ENCODE results near the gene ARHGEF10L. TPM values are rescaled to one million over a fixed set of nuclear protein-coding genes. Genes with fewer than 3 reads are reported as not detected.
"Not testable (repeated sequence)": the region's sequence is repeated elsewhere in the genome, so short reads cannot be mapped to it uniquely, and the experiment has no call there.

ARHGEF10L gene
- total RNA-seq, 1 donor from 2014 or later, result 53.0 TPM

GRCh38 chr1:17735793-17736192 is 196.3 kb downstream of the ARHGEF10L start:
- DNase-seq (ENCODE audit: low spot score), result no peak

DNA sequence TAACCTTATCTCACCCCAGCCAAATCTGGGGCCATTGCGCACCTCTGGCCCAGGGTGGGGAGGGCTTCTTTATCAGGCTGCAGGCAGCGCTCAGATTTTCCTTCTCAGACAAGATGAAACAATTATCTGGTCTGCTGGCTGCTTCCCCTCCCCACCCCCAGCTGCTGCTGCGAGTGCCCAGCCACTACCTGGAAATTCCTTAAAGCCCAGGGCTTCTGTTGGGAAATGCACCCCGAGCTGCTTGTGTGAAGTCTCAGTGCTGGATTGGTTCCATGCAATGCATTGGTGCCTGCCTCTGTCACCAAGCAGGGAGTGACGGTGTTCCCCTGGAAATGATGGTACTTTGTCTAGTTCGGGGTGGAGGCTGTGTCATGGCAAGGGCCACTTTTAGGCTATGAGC is 197.1 kb downstream of the ARHGEF10L start:
- no peak for DNase-seq (ENCODE audit: low spot score)

- DNase-seq (ENCODE audit: low spot score), result no peak
These were observed 199.6 kb downstream of the ARHGEF10L start for GRCh38 chr1:17739050-17739449.

DNA sequence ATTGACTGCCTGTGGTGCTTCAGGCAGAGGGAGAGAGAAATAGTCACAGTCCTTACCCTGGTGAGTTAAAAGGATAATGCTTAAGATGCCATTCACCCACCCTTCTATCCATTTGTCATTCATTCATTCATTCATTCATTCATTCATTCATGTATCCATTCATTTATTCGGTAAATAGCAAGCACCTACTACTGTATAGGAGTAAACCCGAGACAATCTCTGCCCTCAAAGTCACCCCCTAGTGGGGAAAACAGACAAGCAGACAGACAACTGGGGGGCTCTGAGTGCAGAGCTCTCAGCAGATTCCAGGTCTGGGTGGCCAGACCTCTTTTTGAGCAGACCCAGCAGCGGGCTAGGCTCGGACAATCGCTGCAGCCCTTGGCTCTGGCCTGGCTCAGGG is 201.6 kb downstream of the ARHGEF10L start:
- DNase-seq (ENCODE audit: low spot score), result no peak

DNA sequence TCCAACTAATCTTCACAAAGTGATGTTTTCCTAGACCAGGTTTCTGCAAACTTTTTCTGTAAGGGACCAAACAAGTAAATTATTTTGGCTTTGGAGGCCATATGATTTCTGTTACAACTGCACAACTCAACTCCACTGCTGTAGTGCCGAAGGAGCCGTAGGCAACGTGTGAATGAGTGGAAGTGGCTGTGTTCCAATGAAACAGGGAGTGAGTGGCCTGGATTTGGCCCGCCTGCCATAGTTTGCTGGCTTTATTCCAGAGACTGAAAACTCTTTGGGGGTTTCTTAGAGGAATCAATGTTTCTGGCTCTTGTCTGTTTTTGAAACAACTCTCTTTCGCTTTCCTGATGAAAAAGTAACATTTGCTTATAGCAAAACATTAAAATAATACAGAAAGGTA is 203.1 kb downstream of the ARHGEF10L start:
- DNase-seq (ENCODE audit: low spot score), result no peak

- no peak for DNase-seq (ENCODE audit: low spot score)
These were observed 203.6 kb downstream of the ARHGEF10L start for GRCh38 chr1:17743008-17743647.

- no peak for DNase-seq (ENCODE audit: low spot score)
These were observed 204.4 kb downstream of the ARHGEF10L start for GRCh38 chr1:17743925-17744324.

DNA sequence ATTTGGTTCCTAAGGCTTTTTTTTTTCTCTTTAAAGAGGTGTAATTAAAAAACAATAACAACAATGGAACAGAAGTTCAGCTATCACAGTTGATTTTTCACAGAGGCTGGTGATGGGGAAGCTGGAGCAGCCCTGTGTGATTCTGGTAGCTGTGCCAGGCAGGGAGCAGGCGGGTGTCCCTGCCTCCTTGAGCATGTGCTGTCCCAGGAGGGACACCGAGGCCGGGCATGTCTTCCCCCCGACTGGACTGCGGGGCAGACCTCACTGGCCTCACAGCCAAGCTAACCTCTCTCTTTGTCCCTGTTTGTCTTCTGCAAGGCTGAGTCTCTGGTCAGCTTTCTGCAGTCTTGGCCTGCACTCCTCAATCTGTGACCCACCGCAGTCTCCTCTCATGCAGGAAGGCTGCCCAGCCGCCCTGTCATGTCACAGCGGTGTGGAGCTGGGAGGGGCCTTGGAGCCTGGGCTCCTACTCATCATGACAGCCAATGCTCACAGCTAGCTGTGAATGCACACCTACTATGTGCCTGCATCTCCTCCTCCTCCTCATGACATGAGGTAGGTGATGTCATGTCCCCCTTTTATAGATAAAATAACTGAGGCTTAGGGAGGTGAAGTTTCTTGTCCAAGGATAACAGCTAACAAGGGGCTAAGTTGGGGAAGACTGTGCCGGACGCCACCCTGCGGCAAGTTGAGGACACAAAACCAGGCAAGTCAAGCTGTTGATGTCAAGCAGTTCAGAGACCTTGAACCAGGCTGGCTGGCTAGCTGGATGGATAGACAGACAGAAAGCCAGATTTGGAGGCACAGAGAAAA is 205.4 kb downstream of the ARHGEF10L start:
- no peak for DNase-seq (ENCODE audit: low spot score)

- DNase-seq (ENCODE audit: low spot score), result no peak
These were observed 206.0 kb downstream of the ARHGEF10L start for GRCh38 chr1:17745479-17745955.

DNA sequence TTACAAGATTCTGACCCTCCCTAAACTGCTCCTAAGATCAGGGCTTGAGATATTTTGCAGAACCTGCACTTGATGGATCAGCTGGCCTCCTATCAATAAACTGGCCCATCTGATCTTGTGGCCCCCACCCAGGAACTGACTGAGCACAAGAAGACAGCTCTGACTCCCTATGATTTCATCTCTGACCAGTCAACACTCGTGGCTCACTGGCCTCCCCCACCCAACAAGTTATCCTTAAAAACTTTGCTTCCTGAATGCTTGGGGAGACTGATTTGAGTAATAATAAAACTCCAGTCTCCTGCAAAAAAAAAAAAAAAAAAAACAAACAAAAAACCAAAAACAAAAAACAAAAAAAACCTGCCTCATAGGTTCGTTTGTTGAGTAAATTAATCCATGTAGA is 206.8 kb downstream of the ARHGEF10L start:
- not testable (repeated sequence) for DNase-seq (ENCODE audit: low spot score)

DNA sequence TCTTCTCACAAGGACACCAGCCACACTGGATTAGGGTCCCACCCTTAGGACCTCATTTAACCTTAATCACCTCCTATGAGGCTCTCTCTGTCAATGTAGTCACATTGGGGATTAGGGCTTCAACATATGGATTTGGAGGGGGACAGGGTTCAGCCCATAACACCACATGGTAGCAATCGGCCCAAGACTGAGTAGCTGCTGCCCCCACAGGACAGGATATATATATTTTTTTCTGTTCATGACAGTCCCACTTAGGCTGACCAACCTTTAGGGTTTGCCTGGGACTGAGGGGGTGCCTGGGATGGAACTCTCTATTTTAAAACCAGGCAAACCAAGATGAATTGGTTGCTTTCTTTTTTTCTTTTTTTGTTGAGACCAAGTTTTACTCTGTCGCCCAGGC is 207.4 kb downstream of the ARHGEF10L start:
- DNase-seq (ENCODE audit: low spot score), result no peak

Other genes starting within 250 kb of the ARHGEF10L start
- 0.78 TPM for gene PADI4, start 231.5 kb upstream of the ARHGEF10L start, total RNA-seq
- gene PADI6, start 167.5 kb upstream of the ARHGEF10L start, total RNA-seq, result not detected
- 67.6 TPM for gene RCC2, start 100.0 kb upstream of the ARHGEF10L start, total RNA-seq
- gene ACTL8, start 215.6 kb downstream of the ARHGEF10L start, total RNA-seq, result not detected

Measured in mucosa of gallbladder (tissue), 1 donor.